ENCODE data around the gene LTC4S. TPM values are rescaled to one million over a fixed set of nuclear protein-coding genes. Genes with fewer than 3 reads are reported as not detected.

LTC4S gene
- total RNA-seq, 1 experiment from 2014 or later = 3.7 TPM

DNA sequence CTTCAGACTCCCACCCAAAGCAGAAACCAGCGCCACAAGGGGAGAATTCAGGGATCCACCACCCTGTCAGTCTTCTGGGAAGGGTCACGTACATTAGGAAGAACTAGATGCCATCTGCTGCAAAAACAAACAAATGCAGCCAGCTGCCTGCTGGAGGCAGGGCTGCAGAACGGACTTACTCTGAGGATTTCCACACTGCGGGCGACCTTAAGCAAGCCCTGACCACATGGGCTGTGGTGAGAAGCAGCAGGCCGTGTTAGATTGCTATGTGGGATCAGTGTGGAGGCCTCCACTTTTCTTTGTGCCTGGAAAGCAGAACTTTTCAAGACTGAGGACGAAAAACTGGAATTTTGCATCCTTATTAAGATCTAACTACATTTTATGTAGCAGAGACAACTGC, 13.4 kb upstream of the LTC4S start:
- Histone ChIP-seq H2BK120ac (ENCODE audit: low read depth, low read length, poor library complexity, severe bottlenecking) (no peak overlapping the region), H3K18ac (ENCODE audit: insufficient read length, low read depth, low read length) (no peak overlapping the region), H3K23me2 (ENCODE audit: insufficient read length, low read depth, low read length, poor library complexity, severe bottlenecking) (no peaks in the 10 kb centered on the region), H2BK15ac (ENCODE audit: low read depth, low read length) (no peak overlapping the region), H4K91ac (ENCODE audit: insufficient read length, low read depth, low read length) (no peak overlapping the region), H2BK5ac (ENCODE audit: insufficient read length, low read length) (no peak overlapping the region), H2BK12ac (ENCODE audit: insufficient read length, low read depth, low read length) (no peak overlapping the region), H3K27ac (ENCODE audit: insufficient read length, low read depth, low read length) (no peak overlapping the region), H4K8ac (replicated peaks; ENCODE audit: insufficient read length, low read depth, low read length) (no peak overlapping the region), H3K27me3 (ENCODE audit: insufficient read depth, low read length) (no peaks in the 10 kb centered on the region), H3K14ac (ENCODE audit: insufficient read depth, low read length) (no peak overlapping the region), H2AFZ (ENCODE audit: low read length) (no peak overlapping the region), H3K23ac (ENCODE audit: insufficient read length, low read depth, low read length) (no peak overlapping the region), H4K5ac (ENCODE audit: insufficient read length, low read depth, low read length) (no peak overlapping the region), H3K56ac (ENCODE audit: insufficient read length, low read depth, low read length) (no peak overlapping the region), H3K9me3 (ENCODE audit: control insufficient read depth, low read depth, low read length) (no peaks in the 10 kb centered on the region), H3K79me1 (ENCODE audit: insufficient read depth, low read depth, low read length, poor library complexity, severe bottlenecking) (no peaks in the 10 kb centered on the region), H3K4ac (ENCODE audit: low read depth, low read length) (no peak overlapping the region), H3K4me1 (ENCODE audit: insufficient read depth, low read length) (no peaks in the 10 kb centered on the region), H4K20me1 (ENCODE audit: control insufficient read depth, insufficient read depth, insufficient read length) (no peaks in the 10 kb centered on the region), H3T11ph (ENCODE audit: low read length) (no peak overlapping the region), H2AK5ac (ENCODE audit: insufficient read length, low read length) (no peak overlapping the region), H3K79me2 (ENCODE audit: insufficient read depth, low read length) (no peaks in the 10 kb centered on the region), H3K4me2 (ENCODE audit: insufficient read depth, insufficient read length, low read length) (no peak overlapping the region), H2BK20ac (ENCODE audit: low read depth, low read length, poor library complexity, severe bottlenecking) (no peak overlapping the region), H3K9ac (ENCODE audit: extremely low read depth, insufficient read length, low read length) (no peak overlapping the region)
- H3K4me3 Mint-ChIP-seq = no peak overlapping the region
- no CpG with 5 or more reads among the region's 7 CpGs for WGBS (ENCODE audit: extremely low coverage, insufficient read length, low lambda C conversion rate)
- peaks cover 6% of the 10 kb centered on the region for H3K27me3 Mint-ChIP-seq (ENCODE audit: low read depth)
- H3K36me3 Mint-ChIP-seq (ENCODE audit: insufficient read depth in 1 of 3, low read depth in 3 of 3) = peaks cover 24 to 45% (median 30%) of the 10 kb centered on the region in 3 experiments
- TF ChIP-seq, protein P1, sequence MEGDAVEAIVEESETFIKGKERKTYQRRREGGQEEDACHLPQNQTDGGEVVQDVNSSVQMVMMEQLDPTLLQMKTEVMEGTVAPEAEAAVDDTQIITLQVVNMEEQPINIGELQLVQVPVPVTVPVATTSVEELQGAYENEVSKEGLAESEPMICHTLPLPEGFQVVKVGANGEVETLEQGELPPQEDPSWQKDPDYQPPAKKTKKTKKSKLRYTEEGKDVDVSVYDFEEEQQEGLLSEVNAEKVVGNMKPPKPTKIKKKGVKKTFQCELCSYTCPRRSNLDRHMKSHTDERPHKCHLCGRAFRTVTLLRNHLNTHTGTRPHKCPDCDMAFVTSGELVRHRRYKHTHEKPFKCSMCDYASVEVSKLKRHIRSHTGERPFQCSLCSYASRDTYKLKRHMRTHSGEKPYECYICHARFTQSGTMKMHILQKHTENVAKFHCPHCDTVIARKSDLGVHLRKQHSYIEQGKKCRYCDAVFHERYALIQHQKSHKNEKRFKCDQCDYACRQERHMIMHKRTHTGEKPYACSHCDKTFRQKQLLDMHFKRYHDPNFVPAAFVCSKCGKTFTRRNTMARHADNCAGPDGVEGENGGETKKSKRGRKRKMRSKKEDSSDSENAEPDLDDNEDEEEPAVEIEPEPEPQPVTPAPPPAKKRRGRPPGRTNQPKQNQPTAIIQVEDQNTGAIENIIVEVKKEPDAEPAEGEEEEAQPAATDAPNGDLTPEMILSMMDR (conservative IDR thresholded peaks at IDR 0.05) = no peak
- no peaks in the 10 kb centered on the region for H3K4me1 Mint-ChIP-seq
- no peak overlapping the region for H3K27ac Mint-ChIP-seq
- DNase-seq = no peak
- H3K9me3 Mint-ChIP-seq = no peaks in the 10 kb centered on the region

All from H9 (cell line).